ENCODE data around the gene P3H3.

P3H3 gene

DNA sequence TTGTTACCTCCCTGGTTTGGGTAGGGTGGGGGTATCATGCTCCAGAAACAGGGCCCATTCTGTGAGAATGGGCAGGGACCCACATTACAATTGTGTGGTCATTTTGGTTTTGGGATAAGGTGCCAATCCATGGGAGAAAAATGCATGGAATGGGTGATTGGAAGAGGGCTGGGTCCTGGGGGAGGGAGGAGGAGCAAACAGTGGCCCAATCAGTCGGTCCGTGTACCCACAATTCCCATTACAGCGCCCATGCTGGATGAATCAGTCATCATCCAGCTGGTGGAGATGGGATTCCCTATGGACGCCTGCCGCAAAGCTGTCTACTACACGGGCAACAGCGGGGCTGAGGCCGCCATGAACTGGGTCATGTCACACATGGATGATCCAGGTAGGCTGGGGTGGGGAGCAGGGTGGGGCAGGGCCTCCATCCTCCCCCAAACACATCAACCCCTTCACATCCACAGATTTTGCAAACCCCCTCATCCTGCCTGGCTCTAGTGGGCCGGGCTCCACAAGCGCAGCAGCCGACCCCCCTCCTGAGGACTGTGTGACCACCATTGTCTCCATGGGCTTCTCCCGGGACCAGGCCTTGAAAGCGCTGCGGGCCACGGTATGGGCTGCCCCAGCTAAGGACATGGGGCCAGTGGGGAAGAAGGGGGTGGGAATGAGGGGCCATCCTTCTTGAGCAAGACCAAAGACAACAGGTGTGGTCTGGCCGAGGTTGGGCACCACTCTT is 35.5 kb downstream of the P3H3 start:
- TF ChIP-seq EGR1 (IDR thresholded peaks at IDR 0.05) (no peak), YY1 (IDR thresholded peaks at IDR 0.05; ENCODE audit: low read depth) (no peak), ZBTB7A (IDR thresholded peaks at IDR 0.05; ENCODE audit: low read depth) (no peak)
- TF ChIP-seq, protein P1, sequence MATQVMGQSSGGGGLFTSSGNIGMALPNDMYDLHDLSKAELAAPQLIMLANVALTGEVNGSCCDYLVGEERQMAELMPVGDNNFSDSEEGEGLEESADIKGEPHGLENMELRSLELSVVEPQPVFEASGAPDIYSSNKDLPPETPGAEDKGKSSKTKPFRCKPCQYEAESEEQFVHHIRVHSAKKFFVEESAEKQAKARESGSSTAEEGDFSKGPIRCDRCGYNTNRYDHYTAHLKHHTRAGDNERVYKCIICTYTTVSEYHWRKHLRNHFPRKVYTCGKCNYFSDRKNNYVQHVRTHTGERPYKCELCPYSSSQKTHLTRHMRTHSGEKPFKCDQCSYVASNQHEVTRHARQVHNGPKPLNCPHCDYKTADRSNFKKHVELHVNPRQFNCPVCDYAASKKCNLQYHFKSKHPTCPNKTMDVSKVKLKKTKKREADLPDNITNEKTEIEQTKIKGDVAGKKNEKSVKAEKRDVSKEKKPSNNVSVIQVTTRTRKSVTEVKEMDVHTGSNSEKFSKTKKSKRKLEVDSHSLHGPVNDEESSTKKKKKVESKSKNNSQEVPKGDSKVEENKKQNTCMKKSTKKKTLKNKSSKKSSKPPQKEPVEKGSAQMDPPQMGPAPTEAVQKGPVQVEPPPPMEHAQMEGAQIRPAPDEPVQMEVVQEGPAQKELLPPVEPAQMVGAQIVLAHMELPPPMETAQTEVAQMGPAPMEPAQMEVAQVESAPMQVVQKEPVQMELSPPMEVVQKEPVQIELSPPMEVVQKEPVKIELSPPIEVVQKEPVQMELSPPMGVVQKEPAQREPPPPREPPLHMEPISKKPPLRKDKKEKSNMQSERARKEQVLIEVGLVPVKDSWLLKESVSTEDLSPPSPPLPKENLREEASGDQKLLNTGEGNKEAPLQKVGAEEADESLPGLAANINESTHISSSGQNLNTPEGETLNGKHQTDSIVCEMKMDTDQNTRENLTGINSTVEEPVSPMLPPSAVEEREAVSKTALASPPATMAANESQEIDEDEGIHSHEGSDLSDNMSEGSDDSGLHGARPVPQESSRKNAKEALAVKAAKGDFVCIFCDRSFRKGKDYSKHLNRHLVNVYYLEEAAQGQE (IDR thresholded peaks at IDR 0.05; ENCODE audit: low read depth), result no peak

DNA sequence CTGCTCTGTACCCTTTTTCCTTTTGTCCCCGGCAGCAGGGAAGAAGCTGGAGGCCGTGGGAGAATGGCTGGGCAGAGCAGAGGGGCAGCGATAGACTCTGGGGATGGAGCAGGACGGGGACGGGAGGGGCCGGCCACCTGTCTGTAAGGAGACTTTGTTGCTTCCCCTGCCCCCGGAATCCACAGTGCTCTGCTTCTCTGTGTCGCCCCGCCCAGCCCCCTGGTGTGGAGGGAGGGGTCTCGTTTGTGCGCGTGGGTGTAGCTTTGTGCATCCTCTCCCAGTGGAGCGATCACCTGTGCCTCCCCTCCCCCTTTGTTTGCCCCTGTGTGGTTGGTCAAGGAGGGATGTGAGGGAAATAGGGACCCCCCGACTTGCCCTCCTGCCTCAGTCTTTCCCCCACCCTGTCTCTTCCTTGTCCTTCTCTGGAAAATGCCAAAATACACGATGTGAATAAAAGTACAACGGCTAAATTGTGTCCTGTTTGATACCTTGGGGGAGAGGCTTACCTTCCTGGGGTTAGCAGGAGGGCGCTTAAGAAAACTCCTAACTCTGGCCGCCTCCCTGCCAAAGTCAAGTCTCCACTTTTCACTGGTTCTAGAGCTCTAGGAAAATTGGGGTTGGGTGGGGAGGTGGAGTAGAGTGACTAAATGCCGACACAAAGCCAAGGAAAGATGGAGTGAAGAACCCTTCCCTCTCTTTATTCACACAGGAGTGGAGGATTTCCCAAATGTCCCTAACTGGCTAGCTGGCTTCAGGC is 38.1 kb downstream of the P3H3 start:
- TF ChIP-seq EGR1 (IDR thresholded peaks at IDR 0.05), result peak; percentile 82
- no peak for TF ChIP-seq TCF12 (IDR thresholded peaks at IDR 0.05; ENCODE audit: low read depth)

DNA sequence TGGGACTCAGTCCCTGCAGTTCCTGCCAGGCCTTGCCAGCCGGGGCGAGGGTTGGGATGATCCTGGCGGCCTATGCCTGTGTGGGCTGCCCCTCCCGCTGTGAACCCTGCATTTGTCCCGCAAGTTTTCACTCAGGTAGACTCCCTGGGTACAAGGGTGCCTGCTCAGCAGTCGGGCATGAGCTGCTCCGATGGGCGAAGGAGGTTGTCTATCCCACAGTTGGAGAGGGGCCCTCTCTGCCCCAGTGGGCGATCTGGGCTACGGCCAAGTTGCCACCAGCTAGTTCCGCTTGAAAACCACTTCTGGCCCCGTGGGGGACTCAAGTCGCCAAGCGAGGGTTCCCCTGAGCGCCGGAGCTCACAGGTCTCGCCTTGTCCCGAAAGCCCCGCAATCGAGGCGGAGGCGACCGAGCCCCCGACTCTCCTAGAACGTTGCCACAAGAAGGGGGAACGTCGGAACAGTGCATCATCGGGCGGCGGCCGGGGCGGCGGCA is 38.8 kb downstream of the P3H3 start:
- TF ChIP-seq ZBTB7A (IDR thresholded peaks at IDR 0.05; ENCODE audit: low read depth) (no peak; the same call in 1 of the 2 replicates), CEBPB (IDR thresholded peaks at IDR 0.05) (no peak), TCF12 (IDR thresholded peaks at IDR 0.05; ENCODE audit: low read depth) (no peak), NFIC (IDR thresholded peaks at IDR 0.05) (peak; percentile 54), YY1 (IDR thresholded peaks at IDR 0.05; ENCODE audit: low read depth) (no peak), CREB1 (IDR thresholded peaks at IDR 0.05; ENCODE audit: low read depth) (no peak), TAF1 (IDR thresholded peaks at IDR 0.05; ENCODE audit: low read depth) (no peak), EGR1 (IDR thresholded peaks at IDR 0.05) (no peak), TEAD4 (IDR thresholded peaks at IDR 0.05) (no peak), RAD21 (IDR thresholded peaks at IDR 0.05; ENCODE audit: low read depth) (no peak), EP300 (IDR thresholded peaks at IDR 0.05; ENCODE audit: borderline replicate concordance) (peak; percentile 7; the same call in 1 of the 2 replicates)
- TF ChIP-seq, protein P2, sequence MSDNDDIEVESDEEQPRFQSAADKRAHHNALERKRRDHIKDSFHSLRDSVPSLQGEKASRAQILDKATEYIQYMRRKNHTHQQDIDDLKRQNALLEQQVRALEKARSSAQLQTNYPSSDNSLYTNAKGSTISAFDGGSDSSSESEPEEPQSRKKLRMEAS (IDR thresholded peaks at IDR 0.05), result no peak
- TF ChIP-seq, protein P1 (IDR thresholded peaks at IDR 0.05; ENCODE audit: low read depth), result no peak
- TF ChIP-seq, protein P3, sequence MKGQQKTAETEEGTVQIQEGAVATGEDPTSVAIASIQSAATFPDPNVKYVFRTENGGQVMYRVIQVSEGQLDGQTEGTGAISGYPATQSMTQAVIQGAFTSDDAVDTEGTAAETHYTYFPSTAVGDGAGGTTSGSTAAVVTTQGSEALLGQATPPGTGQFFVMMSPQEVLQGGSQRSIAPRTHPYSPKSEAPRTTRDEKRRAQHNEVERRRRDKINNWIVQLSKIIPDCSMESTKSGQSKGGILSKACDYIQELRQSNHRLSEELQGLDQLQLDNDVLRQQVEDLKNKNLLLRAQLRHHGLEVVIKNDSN (IDR thresholded peaks at IDR 0.05), result no peak

DNA sequence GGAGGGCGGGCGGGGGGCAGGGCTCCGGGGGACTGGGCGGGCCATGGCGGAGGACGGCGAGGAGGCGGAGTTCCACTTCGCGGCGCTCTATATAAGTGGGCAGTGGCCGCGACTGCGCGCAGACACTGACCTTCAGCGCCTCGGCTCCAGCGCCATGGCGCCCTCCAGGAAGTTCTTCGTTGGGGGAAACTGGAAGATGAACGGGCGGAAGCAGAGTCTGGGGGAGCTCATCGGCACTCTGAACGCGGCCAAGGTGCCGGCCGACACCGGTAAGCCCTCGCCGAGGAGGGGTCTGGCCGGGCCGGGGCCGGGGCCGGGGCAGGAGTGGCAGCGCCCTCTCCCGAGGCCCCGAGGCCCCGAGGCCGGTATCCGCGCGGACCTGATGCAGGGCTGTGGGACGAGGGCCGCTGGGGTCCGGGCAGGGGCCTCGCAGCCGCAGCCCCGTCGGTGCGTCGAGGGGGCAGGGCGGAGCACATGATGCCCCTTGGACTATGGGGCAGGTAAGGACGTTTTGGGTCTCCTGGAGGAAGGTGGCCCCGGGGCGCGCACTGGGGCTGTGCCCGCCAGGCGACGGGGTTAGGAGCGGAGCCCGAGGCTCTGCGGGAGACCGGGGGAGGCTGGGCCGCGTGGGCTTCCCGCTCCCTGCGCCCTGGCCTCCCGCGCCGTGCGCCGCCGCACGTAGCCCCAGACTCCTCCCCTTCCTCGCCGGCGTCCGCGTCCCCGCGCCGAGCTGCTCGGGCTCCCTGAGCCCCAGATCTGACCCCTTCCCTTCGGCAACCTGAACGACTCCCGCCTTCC is 39.4 kb downstream of the P3H3 start, which contains the start of gene TPI1:
TSS of gene TPI1 (plus strand) at position 119 of the 798 bp plus-strand sequence. CDS start at position 155, 36 bp downstream.
- TF ChIP-seq TEAD4 (IDR thresholded peaks at IDR 0.05) (peak; percentile 40; the same call in 1 of the 2 replicates), FOXM1 (IDR thresholded peaks at IDR 0.05; ENCODE audit: borderline replicate concordance, low read depth) (no peak), TCF12 (IDR thresholded peaks at IDR 0.05; ENCODE audit: low read depth) (0 out of 2 replicates have a peak, but pooled peaks have one; percentile 17), EP300 (IDR thresholded peaks at IDR 0.05; ENCODE audit: borderline replicate concordance) (peak; percentile 13; the same call in 1 of the 2 replicates), EGR1 (IDR thresholded peaks at IDR 0.05) (peak; percentile 68), RAD21 (IDR thresholded peaks at IDR 0.05; ENCODE audit: low read depth) (no peak), YY1 (IDR thresholded peaks at IDR 0.05; ENCODE audit: low read depth) (peak; percentile 85), ZBTB7A (IDR thresholded peaks at IDR 0.05; ENCODE audit: low read depth) (peak; percentile 69; the same call in 1 of the 2 replicates), TAF1 (IDR thresholded peaks at IDR 0.05; ENCODE audit: low read depth) (peak; percentile 96), NFIC (IDR thresholded peaks at IDR 0.05) (no peak)
- TF ChIP-seq, protein P1 (IDR thresholded peaks at IDR 0.05; ENCODE audit: low read depth), result no peak
- TF ChIP-seq, protein P2 (IDR thresholded peaks at IDR 0.05), result peak; percentile 88
